ENCODE results near the gene ODAD2. TPM values are rescaled to one million over a fixed set of nuclear protein-coding genes. Genes with fewer than 3 reads are reported as not detected.

The ODAD2 gene
- total RNA-seq, 2 donors from 2014 or later, result 0.20 TPM; not detected in 1

DNA sequence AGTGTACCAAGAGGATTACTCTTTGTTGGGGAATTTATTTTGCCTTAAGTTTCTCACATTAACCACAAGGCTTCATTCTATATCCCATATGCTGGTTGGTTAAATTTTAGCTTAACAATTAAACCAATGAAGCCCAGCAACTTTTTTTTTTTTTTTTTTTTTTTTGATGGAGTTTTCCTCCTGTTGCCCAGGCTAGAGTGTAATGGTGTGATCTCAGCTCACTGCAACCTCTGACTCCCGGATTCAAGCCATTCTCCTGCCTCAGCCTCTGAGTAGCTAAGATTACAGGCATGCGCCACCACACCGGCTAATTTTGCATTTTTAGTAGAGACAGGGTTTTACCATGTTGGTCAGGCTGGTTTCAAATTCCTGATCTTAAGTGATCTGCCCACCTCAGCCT lies 178.2 kb downstream of the ODAD2 start:
- ATAC-seq (no peak), DNase-seq (ENCODE audit: low spot score in 2 of 2) (no peak)
- no peaks in the 10 kb centered on the region for H3K9me3 Mint-ChIP-seq
- H3K36me3 Mint-ChIP-seq, result peaks cover 0 to 4% of the 10 kb centered on the region in 2 donors
- no peak overlapping the region for H3K27ac Mint-ChIP-seq

DNA sequence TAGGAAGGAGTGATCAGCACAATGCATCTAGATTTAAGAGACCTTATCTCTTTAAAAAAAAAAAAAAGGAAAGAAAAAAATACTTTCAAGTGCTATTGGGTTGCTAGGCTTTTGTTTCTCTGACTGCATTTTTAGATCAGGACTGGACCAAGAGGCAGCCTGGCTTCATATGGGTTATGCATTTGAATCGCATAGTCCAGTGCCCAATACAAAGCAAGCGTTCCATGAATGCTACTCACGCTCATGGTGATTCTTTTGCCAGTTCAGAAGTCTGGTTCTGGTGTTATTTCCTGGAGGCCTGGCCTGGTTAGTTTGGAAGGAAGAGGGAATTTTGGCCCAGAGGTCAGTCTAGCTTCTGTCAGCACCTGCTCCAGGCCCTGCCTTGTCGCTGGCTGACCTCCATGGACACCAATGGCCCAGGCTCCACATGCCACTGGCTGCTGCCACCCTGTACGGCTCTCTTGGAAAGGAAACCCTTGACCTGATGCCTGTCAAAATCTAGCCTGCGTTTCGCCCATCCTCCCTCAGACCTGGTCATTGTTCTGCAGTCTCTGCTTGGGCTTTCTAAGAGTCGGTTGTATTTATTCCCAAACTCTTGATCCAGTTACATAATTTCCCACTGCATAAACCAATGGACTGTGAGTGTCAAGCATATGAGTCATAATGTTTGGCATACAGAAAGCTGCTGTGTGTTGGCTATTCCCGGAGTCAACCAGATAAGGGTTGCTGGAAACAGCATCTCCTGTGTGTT lies 178.9 kb downstream of the ODAD2 start:
- Mint-ChIP-seq H3K27ac (no peak overlapping the region), H3K36me3 (peaks cover 0 to 4% of the 10 kb centered on the region in 2 donors), H3K9me3 (no peaks in the 10 kb centered on the region)
- DNase-seq (ENCODE audit: low spot score in 2 of 2) (no peak), ATAC-seq (no peak)

DNA sequence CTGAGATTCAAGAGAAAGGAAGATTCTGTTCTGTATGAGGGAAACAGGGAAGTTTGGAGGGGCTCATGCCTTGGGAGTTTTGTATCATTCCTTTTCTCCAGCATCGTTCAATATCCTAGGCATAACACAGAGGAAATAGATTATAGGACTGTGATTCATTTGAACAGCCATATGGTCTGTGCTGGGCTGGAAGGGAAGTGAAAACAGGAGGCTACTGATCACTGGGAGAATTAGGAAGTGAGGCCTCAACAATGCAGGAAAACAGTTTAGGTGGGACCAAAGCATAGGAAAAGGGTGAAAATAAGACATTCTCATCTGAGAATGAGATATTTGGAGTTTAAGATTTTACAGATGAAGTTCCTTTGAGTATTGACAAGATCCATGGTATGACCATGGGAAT lies 182.6 kb downstream of the ODAD2 start:
- DNase-seq (ENCODE audit: low spot score in 2 of 2) (no peak), ATAC-seq (no peak)
- H3K27ac Mint-ChIP-seq, result no peak overlapping the region
- H3K36me3 Mint-ChIP-seq, result no peaks in the 10 kb centered on the region
- no peaks in the 10 kb centered on the region for H3K9me3 Mint-ChIP-seq

DNA sequence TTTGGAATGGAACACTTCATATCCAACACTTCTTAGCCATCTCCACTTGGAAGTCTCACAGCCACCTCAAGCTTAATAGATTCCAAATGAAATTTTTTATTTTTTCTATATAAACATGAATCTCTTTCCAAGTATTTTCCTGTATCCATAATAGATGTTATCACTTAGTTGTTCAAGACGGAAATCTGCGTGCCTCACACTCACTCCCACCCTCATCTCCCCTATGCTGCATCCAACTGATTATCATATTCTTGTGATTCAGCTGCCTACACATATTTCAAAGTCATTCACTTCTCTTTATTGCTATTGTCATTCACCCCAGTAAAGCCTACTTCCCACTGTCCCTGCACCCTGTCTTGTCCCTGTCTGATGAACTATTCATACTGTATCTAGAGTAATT lies 183.0 kb downstream of the ODAD2 start:
- H3K27ac Mint-ChIP-seq, result no peak overlapping the region
- no peaks in the 10 kb centered on the region for H3K36me3 Mint-ChIP-seq
- no peaks in the 10 kb centered on the region for H3K9me3 Mint-ChIP-seq
- ATAC-seq (no peak), DNase-seq (ENCODE audit: low spot score in 2 of 2) (no peak)

DNA sequence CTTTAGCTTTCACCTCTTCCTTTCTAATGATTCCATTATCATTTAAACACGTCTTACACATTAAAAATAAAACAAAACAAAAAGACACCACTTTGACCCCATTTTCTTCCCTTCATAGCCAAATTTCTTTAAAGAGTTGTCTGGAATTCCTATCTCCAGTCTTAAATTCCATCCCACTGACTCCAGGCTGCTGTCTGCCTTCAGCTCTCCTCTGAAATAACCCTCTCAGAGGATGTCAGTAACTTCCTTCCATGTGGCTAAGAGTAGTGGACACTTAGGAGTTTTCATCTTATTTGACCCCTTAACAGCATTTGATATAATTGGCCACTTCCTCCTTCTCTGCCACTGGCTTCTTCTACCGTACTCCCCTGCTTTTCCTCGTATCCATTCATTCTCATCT lies 183.6 kb downstream of the ODAD2 start:
- ATAC-seq (no peak), DNase-seq (ENCODE audit: low spot score in 2 of 2) (no peak)
- H3K27ac Mint-ChIP-seq, result no peak overlapping the region
- no peaks in the 10 kb centered on the region for H3K36me3 Mint-ChIP-seq
- no peaks in the 10 kb centered on the region for H3K9me3 Mint-ChIP-seq

DNA sequence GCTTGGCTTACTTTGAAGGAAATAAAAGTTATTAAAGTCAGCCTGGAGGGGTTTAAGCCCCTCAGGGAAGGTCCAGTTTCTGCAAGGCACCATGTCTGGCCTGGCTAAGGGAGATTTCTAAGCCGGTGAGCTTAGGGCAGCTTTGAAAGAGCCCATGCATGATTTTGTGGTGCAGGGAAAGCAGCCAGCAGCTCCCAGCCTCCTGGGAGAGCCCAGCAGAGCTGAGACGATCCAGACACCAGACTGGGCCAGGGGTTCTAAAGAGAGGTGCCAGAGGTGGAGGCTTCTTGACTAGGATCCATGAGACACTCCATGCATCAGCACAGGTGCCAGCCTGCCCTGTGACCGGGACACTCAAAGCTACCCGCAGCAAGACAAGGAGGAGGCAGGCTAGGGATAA lies 193.7 kb downstream of the ODAD2 start:
- ATAC-seq (no peak), DNase-seq (ENCODE audit: low spot score in 2 of 2) (no peak)
- no peaks in the 10 kb centered on the region for H3K36me3 Mint-ChIP-seq
- H3K27ac Mint-ChIP-seq, result no peak overlapping the region
- no peaks in the 10 kb centered on the region for H3K9me3 Mint-ChIP-seq

DNA sequence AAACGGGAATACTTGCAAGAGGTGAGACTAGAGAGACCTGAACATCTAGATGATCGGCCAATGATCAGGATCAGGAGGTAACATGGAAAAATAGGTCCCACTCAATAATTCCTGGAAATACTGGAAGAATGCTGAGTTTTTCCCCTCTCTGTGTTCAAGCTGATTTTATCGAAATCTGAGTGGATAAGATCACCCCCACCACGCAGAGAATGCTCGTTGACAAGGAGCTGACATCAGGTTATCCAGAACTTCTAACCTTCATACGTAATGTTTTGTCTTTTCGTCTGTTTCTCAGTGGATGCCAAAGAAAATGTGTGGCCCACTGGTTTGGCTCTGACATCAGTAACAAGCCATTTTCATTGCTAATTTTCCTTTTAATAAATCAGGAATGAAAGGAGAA lies 194.7 kb downstream of the ODAD2 start:
- Mint-ChIP-seq H3K36me3 (no peaks in the 10 kb centered on the region), H3K9me3 (no peaks in the 10 kb centered on the region), H3K27ac (no peak overlapping the region)
- DNase-seq (ENCODE audit: low spot score in 2 of 2) (no peak), ATAC-seq (no peak)

DNA sequence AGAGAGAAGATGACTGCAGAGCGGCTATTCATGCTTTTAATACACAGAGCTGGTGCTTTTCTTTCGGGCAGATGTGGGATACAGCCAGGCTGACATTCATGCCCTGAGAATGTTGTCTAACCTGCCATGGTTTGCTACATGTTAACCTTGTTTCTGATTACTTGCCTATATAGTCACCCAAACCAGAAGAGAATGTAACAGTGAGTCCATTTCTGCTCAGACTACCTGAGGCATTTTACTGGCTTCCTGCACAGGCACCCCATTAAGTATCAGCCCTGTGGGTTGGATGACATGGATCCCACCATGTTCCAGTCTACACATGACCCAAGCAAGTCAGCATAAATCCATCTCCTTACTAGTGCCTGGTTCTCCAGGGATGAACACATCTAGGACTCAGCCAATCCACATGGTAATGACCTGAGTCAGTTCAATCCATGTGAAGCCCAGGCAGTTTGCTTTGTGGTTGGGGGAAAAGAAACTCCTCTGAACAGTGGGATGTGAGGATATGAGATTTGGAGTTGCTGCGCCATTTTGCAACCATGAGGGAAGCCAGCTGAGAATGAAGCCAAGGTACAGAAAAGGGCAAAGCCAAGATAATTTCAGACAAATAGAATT lies 197.6 kb downstream of the ODAD2 start:
- ATAC-seq (no peak), DNase-seq (ENCODE audit: low spot score in 2 of 2) (no peak)
- no peaks in the 10 kb centered on the region for H3K9me3 Mint-ChIP-seq
- H3K36me3 Mint-ChIP-seq, result no peaks in the 10 kb centered on the region
- no peak overlapping the region for H3K27ac Mint-ChIP-seq

DNA sequence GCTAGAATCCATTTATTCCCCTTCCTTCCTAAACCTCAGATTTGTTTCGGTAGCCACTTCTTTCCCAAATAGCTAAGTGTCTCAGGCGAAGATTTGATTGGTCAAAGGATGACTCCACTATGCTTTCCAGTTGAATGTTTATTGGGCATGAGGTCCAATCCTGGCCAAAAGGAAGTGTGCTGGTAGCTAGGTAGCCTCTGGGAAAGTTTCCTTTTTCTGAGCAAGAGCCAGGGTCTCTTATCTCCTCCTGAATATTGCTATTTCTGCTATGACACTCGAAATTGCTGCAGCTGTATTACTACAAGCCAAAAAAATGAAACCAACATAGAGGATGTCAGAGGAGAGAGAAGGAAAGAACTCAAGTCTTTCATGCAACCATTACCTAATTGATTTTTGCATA lies 199.8 kb downstream of the ODAD2 start:
- Mint-ChIP-seq H3K36me3 (no peaks in the 10 kb centered on the region), H3K27ac (no peak overlapping the region), H3K9me3 (peaks cover 0 to 7% of the 10 kb centered on the region in 2 donors)
- no peak for DNase-seq (ENCODE audit: low spot score in 2 of 2)
- no peak for ATAC-seq

DNA sequence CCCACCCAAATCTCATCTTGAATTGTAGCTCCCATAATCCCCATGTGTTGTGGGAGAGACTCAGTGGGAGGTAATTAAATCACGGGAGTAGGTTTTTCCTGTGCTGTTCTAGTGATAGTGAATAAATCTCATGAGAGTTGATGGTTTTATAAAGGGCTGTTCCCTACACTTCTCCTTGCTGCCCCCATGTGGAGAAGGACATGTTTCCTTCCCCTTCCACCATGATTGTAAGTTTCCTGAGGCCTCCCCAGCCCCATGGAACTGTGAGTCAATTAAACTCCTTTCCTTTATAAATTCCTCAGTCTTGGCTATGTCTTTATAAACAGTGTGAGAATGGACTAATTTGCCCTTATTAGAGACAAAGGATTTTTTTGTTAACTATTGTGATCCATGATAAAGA lies 204.7 kb downstream of the ODAD2 start:
- Mint-ChIP-seq H3K27ac (no peak overlapping the region), H3K36me3 (no peaks in the 10 kb centered on the region), H3K9me3 (peaks cover 0 to 7% of the 10 kb centered on the region in 2 donors)
- no peak for DNase-seq (ENCODE audit: low spot score in 2 of 2)
- ATAC-seq, result no peak

DNA sequence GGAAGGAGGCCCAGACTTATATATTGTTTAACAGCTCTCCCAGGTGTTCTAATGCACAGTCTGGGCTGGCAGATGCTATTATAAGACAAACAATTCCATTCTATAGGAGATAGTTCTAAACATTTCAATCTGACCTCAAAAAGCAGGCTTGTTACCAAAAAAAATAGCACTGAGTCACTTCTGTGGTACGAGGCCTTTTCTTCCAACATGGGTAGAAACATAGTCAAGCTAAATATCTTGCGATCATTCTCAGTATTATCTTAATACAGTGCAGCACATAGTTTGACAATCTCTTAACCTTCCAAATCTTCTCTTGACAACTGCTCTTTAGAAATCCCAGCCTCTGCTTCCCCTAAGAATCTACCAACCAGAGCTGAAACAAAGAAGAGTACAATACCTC lies 206.7 kb downstream of the ODAD2 start:
- Mint-ChIP-seq H3K36me3 (no peaks in the 10 kb centered on the region), H3K27ac (no peak overlapping the region), H3K9me3 (peaks cover 0 to 7% of the 10 kb centered on the region in 2 donors)
- DNase-seq (ENCODE audit: low spot score in 2 of 2), result no peak
- no peak for ATAC-seq

DNA sequence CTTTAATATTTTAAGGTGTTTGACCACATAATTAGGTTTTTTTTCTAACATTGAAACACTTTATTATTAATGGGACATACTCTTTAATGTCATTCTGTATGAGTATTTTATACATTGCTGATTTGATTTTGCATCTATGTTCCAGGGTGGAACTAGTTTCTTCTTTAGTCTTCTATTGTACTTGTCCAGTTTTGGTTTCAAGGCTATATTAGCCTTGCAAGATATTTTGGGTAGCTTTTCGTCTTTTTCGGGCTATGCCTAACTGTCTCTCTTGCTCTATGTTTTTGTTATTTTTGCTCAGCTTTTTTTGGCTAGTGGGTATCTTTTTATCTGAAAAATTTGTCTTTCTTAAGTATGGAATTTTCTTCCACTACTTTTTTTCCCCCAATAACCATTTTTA lies 214.6 kb downstream of the ODAD2 start:
- no peak overlapping the region for H3K27ac Mint-ChIP-seq
- peaks cover 0 to 6% of the 10 kb centered on the region in 2 donors for H3K9me3 Mint-ChIP-seq
- ATAC-seq, result no peak
- peaks cover 7 to 8% of the 10 kb centered on the region in 2 donors for H3K36me3 Mint-ChIP-seq
- DNase-seq (ENCODE audit: low spot score in 2 of 2), result no peak

DNA sequence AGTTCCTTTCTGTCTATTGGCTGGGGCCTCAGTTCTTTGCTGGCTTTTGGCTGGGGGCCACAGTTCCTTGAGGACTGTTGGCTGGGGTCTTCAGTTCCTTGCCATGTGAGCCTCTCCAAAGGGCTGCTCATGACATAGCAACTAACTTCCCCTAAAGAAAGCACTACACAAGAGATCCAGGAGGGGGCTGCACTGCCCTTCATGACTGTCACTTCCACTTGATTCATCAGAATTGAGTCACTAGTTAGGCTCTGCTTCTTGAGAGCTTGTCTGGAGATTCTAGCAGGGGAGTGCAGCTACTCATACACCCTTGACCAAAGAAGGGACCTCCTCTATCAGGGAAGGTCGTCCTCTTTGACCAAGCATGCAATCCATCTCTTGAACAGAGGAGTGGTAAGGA lies 215.2 kb downstream of the ODAD2 start:
- peak; percentile 36 to 77 for ATAC-seq
- Mint-ChIP-seq H3K27ac (no peak overlapping the region), H3K9me3 (peaks cover 0 to 6% of the 10 kb centered on the region in 2 donors), H3K36me3 (peaks cover 7 to 8% of the 10 kb centered on the region in 2 donors)
- DNase-seq (ENCODE audit: low spot score in 2 of 2), result no peak

DNA sequence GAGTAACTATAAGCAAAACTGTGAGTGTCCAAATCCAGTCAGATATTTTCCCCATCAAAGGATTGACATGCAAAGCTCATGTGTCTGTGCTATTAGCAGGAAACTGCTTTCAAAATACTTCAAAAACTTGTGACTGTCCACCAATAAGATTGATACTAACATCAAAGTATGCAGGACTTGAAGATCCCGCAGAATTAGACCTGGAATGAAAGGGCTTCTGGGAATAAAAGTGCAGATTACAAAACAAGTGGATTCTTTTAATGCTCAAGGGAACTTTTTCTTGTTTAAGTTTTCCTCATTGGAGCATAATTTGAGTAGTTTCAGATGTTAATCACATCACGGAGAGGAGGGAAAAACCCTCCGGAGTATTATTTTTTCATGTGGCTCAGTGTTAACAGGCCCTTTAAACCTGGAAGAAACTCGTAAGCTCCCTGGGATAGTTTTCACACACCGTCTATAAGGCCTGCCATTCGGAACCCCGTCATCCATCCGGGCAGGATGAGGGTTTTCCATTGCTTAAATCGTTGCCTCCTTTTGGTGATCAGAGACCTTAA lies 219.3 kb downstream of the ODAD2 start:
- Mint-ChIP-seq H3K27ac (no peak overlapping the region), H3K9me3 (peaks cover 0 to 6% of the 10 kb centered on the region in 2 donors), H3K36me3 (peaks cover 7 to 8% of the 10 kb centered on the region in 2 donors)
- DNase-seq (ENCODE audit: low spot score in 2 of 2), result no peak
- no peak for ATAC-seq

DNA sequence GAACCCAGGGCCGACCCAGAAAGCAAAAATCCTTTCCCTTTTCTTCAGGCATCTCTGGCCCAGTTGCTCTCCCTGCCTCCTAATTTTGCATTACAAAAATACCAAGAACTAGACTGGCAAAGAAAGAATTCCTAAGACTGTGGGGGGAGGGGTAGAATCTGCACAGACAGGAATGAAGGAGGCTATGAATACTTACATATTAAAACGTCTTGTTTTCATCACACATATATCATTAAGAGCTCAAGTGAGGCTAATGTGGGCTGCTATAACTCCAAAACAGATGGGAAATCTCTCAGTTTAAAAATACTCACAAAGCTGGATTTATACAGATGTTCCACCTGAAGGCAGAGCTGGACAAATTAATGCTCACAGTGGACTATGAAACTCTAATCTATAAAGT lies 224.0 kb downstream of the ODAD2 start:
- no peaks in the 10 kb centered on the region for H3K9me3 Mint-ChIP-seq
- ATAC-seq, result no peak
- no peaks in the 10 kb centered on the region for H3K36me3 Mint-ChIP-seq
- no peak for DNase-seq (ENCODE audit: low spot score in 2 of 2)
- H3K27ac Mint-ChIP-seq, result no peak overlapping the region

DNA sequence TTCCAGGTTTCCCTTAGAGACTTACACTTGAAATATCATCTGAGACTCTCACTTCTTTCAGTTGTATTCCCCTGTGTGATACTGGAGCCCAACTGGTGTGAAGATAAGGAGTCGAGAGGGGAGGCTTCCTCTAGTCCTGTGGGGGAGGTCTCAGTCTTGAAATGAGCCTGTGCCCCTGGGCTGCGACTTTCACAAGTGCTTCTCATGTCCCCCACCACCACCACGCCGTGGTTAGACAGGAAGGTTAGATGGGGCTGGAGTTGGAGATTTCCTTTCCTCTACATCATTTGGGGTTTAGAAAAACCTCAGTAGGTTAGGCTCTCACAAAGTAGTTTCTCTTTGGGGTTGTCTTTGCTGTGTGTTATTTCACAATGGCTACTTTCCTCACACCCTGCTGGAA lies 227.6 kb downstream of the ODAD2 start:
- DNase-seq (ENCODE audit: low spot score in 2 of 2), result no peak

DNA sequence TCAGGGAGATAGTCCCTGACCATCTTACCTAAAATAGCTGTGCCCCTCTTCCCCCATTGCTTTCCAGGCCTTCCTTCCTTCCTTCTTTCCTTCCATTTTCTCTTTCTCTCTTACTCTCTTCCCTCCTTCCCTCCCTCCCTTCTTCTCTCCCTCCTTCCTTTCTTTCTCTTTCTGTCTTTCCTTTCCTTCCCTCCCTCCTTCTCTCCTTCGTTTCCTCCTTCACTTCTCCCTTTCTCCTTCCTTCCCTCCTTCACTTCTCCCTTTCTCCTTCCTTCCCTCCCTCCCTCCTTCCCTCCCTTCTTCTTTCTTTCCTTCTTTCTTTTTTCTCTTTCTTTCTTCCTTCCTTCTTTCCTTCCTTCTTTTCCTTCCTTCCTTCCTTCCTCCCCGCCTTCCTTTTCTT lies 228.7 kb downstream of the ODAD2 start:
- no peak for DNase-seq (ENCODE audit: low spot score in 2 of 2)
- no peak for ATAC-seq
- Mint-ChIP-seq H3K36me3 (no peaks in the 10 kb centered on the region), H3K27ac (no peak overlapping the region), H3K9me3 (no peaks in the 10 kb centered on the region)

More for the DNA sequence above, 227.6 kb downstream of the ODAD2 start:
- ATAC-seq, result peak; percentile 47 to 69
- Mint-ChIP-seq H3K36me3 (no peaks in the 10 kb centered on the region), H3K9me3 (no peaks in the 10 kb centered on the region), H3K27ac (no peak overlapping the region)

All from activated naive CD4-positive, alpha-beta T cell treated with anti-CD3 and anti-CD28 coated beads, Interleukin-2, amount 50 U/mL, for 72 hours (primary cell).